Neuron (in vitro differentiated cells): ENCODE results near the gene SLC33A1.
"Not testable (repeated sequence)": the region's sequence is repeated elsewhere in the genome, so short reads cannot be mapped to it uniquely, and the experiment has no call there.

Experiments
- H2AFZ ChIP-seq: one replicate; pipeline ENCODE4 v1.6.1; 2013; ENCODE audit warnings: low read depth, mild to moderate bottlenecking, inconsistent platforms, low read length, moderate library complexity
- H3K27me3 ChIP-seq: one replicate; pipeline ENCODE4 v1.6.1; 2013; ENCODE audit warnings: low read length; ENCODE audit not compliant: insufficient read depth
- H3K36me3 ChIP-seq: one replicate; pipeline ENCODE4 v1.6.1; 2013; ENCODE audit warnings: low read length; ENCODE audit not compliant: insufficient read depth
- H3K4me1 ChIP-seq: one replicate; pipeline ENCODE4 v1.6.1; 2013; ENCODE audit warnings: low read length; ENCODE audit not compliant: insufficient read depth
- H3K4me3 ChIP-seq: 2 replicates; pipeline ENCODE4 v1.5.1; 2013; ENCODE audit warnings: mild to moderate bottlenecking, low read length, moderate library complexity
- H3K9me3 ChIP-seq: one replicate; pipeline ENCODE4 v1.6.1; 2013; ENCODE audit warnings: low read length

SLC33A1 gene

DNA sequence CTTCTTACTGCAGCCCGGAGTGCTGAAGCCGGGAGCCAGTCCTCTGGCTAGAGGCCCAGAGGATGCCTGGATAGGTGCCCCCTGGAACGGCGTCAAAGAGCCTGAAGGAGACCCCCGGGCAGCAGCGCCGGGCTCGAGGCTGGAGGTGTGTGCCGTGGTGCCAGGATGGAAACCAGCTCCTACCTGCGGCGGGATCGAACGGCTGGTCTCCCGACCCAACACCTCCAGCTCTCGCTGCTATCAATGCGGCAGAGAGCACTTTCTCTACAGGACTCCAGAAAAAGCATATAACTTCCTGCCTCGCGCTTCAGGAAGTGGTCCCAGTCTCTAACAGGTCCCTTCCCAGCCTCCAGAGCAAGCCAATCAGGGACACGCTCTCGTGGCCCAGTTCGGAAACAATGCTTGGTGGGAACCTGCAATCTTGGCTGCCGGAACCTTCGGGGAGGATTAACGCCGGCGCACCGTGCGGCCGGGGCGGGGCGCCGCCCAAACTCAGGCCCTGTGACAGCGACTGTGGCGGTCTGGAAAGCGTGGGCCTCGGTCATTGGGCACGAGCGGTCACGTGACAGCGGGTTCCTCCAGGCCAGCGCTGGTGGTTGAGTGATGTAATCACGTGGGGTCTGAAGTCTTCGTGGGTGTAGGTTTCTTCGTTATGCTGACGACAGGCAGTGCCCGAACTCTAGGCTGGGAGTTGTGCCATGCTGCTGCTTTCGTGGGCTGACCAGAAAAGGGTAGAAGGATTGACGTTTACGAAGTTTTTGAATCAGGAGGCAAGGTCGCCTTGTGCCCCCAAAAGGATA, at the start of gene SLC33A1:
Gene SLC33A1, minus strand, starts transcription at position 287 of the 800 bp plus-strand sequence. CDS start 430 bp downstream, outside the sequence.
- Histone ChIP-seq H3K4me3 (peak within 1 kb of the TSS; percentile 79), H2AFZ (peak within 1 kb of the TSS; percentile 74), H3K27me3 (no peaks in the 10 kb centered on the region), H3K9me3 (no peaks in the 10 kb centered on the region), H3K4me1 (peaks cover 24% of the 10 kb centered on the region), H3K36me3 (no peaks in the 10 kb centered on the region)

DNA sequence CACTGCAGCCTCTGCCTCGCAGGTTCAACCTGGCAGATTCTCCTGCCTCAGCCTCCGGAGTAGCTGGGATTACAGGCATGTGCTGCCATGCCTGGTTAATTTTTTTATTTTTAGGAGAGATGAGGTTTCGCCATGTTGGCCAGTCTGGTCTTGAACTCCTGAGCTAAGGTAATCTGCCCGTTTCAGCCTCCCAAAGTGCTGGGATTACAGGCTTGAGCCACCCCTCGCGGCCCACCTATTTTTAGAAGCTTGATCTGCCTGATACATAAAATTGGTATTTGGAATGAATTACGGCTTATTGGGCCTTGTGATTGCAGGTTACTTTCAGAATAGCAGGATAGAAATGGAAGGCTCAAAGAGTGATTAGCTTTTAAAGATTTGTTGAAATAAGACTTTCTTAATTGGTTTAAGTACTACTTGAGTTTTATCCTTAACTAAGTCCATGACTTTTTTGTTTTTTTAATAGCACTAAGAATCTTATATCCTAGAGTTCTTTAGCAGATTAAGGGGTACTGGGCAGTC, 41.2 kb upstream of the SLC33A1 start:
- no peaks in the 10 kb centered on the region for H3K9me3 ChIP-seq
- H2AFZ ChIP-seq, result no peak overlapping the region
- H3K4me1 ChIP-seq, result peaks cover 2% of the 10 kb centered on the region
- no peaks in the 10 kb centered on the region for H3K27me3 ChIP-seq
- H3K36me3 ChIP-seq, result peaks cover 69% of the 10 kb centered on the region
- H3K4me3 ChIP-seq, result no peak overlapping the region

DNA sequence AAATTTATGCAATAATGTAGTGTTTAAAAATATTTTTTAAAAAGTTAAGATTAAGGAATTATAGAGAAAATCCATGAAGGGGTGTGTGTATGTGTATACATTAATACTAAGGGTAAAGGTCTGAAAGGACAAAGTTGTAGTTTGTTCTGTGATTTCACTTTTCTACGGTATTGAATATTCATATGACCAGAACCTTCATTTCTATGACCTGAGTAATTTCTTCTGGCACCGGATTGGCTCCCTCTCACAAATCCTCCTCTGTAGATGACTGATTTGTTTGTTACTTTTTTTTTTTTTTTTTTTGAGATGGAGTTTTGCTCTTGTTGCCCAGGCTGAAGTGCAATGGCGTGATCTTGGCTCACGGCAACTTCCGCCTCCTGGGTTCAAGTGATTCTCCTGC, 37.1 kb upstream of the SLC33A1 start:
- H3K36me3 ChIP-seq, result peaks cover 32% of the 10 kb centered on the region
- no peak overlapping the region for H2AFZ ChIP-seq
- H3K4me1 ChIP-seq, result peaks cover 13% of the 10 kb centered on the region
- H3K9me3 ChIP-seq, result no peaks in the 10 kb centered on the region
- H3K27me3 ChIP-seq, result no peaks in the 10 kb centered on the region
- no peak overlapping the region for H3K4me3 ChIP-seq

DNA sequence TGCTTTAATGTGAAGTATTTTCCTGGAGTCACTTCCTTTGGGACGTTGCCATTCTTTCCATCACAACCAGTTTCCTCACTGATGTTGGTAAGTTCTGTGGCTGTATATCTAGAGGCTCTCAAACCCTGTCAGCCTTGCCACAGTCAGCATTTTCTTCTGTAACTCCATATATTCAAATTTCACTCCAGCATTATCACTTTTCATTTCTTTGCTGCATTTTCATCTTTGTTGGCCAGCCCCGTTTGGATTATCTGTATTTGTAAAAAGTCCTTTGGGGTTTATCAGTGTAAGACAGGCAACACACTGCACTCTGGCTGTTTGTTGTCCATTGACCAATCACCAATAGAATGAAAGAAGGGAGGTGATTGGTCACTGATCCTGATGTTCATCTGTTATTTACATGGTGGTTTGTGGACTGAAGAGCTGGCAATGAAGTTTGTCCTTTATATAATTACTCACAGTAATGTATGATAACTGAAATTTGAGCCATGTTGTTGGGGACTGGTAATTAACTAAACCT, 36.5 kb upstream of the SLC33A1 start:
- Histone ChIP-seq H3K4me3 (no peak overlapping the region), H3K36me3 (peaks cover 29% of the 10 kb centered on the region), H3K27me3 (no peaks in the 10 kb centered on the region), H3K9me3 (no peaks in the 10 kb centered on the region), H3K4me1 (peaks cover 13% of the 10 kb centered on the region), H2AFZ (no peak overlapping the region)

DNA sequence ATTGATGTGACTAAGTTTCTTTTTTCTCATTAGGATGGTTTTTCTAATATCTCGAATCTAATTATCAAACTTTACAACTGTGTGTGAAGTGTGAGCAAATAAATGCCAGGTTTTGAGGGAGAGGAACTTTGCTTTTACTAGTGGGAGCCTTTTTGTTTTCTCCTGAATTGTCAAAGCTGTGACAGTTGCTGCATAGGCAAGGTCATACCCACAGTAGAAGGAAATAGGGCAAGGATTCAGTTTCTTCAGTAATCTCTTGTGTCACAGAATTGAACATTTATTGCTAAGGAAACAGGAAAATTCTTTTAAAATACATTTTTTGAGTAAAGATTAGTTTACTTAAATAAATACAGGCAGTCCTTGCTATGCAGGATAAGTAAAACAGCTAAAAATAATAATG, 35.7 kb upstream of the SLC33A1 start:
- Histone ChIP-seq H3K4me3 (no peak overlapping the region), H2AFZ (no peak overlapping the region), H3K27me3 (no peaks in the 10 kb centered on the region), H3K36me3 (peaks cover 21% of the 10 kb centered on the region), H3K9me3 (no peaks in the 10 kb centered on the region), H3K4me1 (peaks cover 13% of the 10 kb centered on the region)

GRCh38 chr3:155889212-155889611, 35.0 kb upstream of the SLC33A1 start:
- peaks cover 13% of the 10 kb centered on the region for H3K4me1 ChIP-seq
- no peaks in the 10 kb centered on the region for H3K27me3 ChIP-seq

GRCh38 chr3:155886915-155887314, 32.7 kb upstream of the SLC33A1 start:
- Histone ChIP-seq H3K4me1 (peaks cover 13% of the 10 kb centered on the region), H3K36me3 (no peaks in the 10 kb centered on the region), H3K4me3 (no peak overlapping the region), H3K9me3 (no peaks in the 10 kb centered on the region), H2AFZ (no peak overlapping the region), H3K27me3 (no peaks in the 10 kb centered on the region)

More at GRCh38 chr3:155889212-155889611, 35.0 kb upstream of the SLC33A1 start:
- Histone ChIP-seq H2AFZ (no peak overlapping the region), H3K4me3 (no peak overlapping the region), H3K9me3 (no peaks in the 10 kb centered on the region), H3K36me3 (peaks cover 15% of the 10 kb centered on the region)

- not testable (repeated sequence) for H3K4me3 ChIP-seq, H3K36me3 ChIP-seq, H2AFZ ChIP-seq, H3K9me3 ChIP-seq, H3K27me3 ChIP-seq
- peaks cover 13% of the 10 kb centered on the region for H3K4me1 ChIP-seq
These were observed 32.1 kb upstream of the SLC33A1 start for GRCh38 chr3:155886348-155886747.

- Histone ChIP-seq H3K4me1 (peaks cover 11% of the 10 kb centered on the region), H3K9me3 (no peaks in the 10 kb centered on the region), H2AFZ (no peak overlapping the region), H3K36me3 (no peaks in the 10 kb centered on the region), H3K27me3 (no peaks in the 10 kb centered on the region), H3K4me3 (no peak overlapping the region)
These were observed 31.1 kb upstream of the SLC33A1 start for GRCh38 chr3:155885292-155885691.

GRCh38 chr3:155884292-155884691, 30.1 kb upstream of the SLC33A1 start:
- H3K27me3 ChIP-seq, result no peaks in the 10 kb centered on the region
- no peaks in the 10 kb centered on the region for H3K36me3 ChIP-seq
- peaks cover under 1% of the 10 kb centered on the region for H3K4me1 ChIP-seq
- H3K9me3 ChIP-seq, result no peaks in the 10 kb centered on the region
- H3K4me3 ChIP-seq, result no peak overlapping the region
- H2AFZ ChIP-seq, result no peak overlapping the region

- Histone ChIP-seq H3K36me3 (peaks cover 2% of the 10 kb centered on the region), H3K4me3 (no peak overlapping the region), H3K27me3 (no peaks in the 10 kb centered on the region), H2AFZ (no peak overlapping the region), H3K4me1 (no peaks in the 10 kb centered on the region), H3K9me3 (no peaks in the 10 kb centered on the region)
These were observed 26.1 kb upstream of the SLC33A1 start for GRCh38 chr3:155880286-155880685.

GRCh38 chr3:155876503-155876902, 22.3 kb upstream of the SLC33A1 start:
- Histone ChIP-seq H3K27me3 (no peaks in the 10 kb centered on the region), H3K36me3 (peaks cover 2% of the 10 kb centered on the region), H3K4me1 (peaks cover 9% of the 10 kb centered on the region), H3K4me3 (no peak overlapping the region), H2AFZ (no peak overlapping the region), H3K9me3 (no peaks in the 10 kb centered on the region)

- H3K27me3 ChIP-seq, result no peaks in the 10 kb centered on the region
- H3K4me3 ChIP-seq, result no peak overlapping the region
- H3K4me1 ChIP-seq, result peaks cover 9% of the 10 kb centered on the region
- H3K36me3 ChIP-seq, result peaks cover 2% of the 10 kb centered on the region
- H2AFZ ChIP-seq, result no peak overlapping the region
- H3K9me3 ChIP-seq, result no peaks in the 10 kb centered on the region
These were observed 21.8 kb upstream of the SLC33A1 start for GRCh38 chr3:155876037-155876436.
